Fibroblast of skin of left biceps (primary cell): ENCODE data around the gene TBC1D14.

ENCODE experiments used
- DNase-seq, 2 experiments: peaks; one replicate each; pipeline ENCODE4 v3.0.0-alpha.2; 2013; ENCODE audit warnings: low read depth in 2 of 2

TBC1D14 gene

GRCh38 chr4:7021930-7022664, 112.5 kb downstream of the TBC1D14 start:
- no peak for DNase-seq

DNA sequence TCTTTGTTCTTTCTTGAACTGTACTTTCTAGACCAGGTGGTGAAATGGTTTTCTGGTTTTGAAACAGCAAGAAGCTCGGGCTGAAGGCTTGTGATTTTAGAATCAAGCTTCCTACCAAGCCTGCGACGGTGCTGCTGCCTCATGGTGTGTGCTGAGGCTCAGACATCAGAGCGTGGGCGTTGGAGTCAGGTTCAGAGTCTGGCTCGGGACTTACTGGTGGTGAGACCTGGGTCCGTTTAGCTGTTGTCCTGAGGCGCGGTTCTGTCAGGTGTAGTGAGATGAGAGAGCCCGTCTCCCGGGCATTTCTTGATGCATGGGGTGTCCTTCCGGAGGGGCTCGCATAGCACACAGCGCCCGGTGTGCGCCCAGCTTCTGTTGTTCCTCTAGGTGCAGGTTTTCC, 113.9 kb downstream of the TBC1D14 start:
- DNase-seq, result no peak

- no peak for DNase-seq
These were observed 114.3 kb downstream of the TBC1D14 start for GRCh38 chr4:7023901-7024300.

- DNase-seq, result no peak
These were observed 114.8 kb downstream of the TBC1D14 start for GRCh38 chr4:7024336-7024890.

GRCh38 chr4:7025040-7025602, 115.5 kb downstream of the TBC1D14 start:
- no peak for DNase-seq

- DNase-seq, result no peak
These were observed 116.5 kb downstream of the TBC1D14 start for GRCh38 chr4:7026107-7026506.

DNA sequence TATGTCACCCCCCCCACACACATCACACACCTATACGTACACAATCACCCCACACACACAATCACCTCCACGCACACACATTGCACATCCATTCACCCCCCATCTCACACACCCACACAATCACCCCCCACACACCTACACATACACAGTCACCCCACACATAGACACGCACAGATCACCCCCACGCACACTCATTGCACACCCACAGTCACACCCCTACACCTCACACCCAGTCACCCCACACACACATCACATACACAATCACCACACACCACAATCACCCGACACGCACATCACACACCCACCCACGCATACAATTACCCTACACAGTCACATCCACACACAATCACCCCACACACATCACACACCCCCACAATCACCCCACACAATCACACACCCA, 117.7 kb downstream of the TBC1D14 start:
- DNase-seq, result no peak

GRCh38 chr4:7027913-7028312, 118.3 kb downstream of the TBC1D14 start:
- no peak for DNase-seq

- no peak for DNase-seq
These were observed 119.6 kb downstream of the TBC1D14 start for GRCh38 chr4:7029212-7029611.

GRCh38 chr4:7029921-7030320, 120.3 kb downstream of the TBC1D14 start:
- no peak for DNase-seq

GRCh38 chr4:7030856-7031255, 121.2 kb downstream of the TBC1D14 start:
- no peak for DNase-seq

GRCh38 chr4:7031558-7032449, 122.2 kb downstream of the TBC1D14 start:
- no peak for DNase-seq

DNA sequence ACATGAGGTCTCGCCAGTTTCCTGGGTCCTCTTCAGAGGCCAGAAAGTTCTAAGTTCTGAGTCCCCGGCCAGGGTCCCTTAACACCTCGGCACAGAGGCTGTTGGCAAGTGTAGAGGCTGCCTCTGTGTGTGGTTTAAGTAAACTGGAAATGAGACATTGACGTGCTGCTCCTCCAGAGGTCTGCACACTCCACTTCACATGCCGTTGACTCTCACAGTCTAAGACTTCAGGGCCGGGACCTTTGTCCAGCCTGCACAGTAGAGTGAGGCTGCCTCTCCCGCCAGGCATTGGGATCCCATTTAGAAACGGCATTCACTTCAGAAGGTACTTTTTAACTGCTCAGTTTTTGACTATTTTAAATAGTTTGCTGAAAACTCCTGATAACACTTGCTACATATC, 123.0 kb downstream of the TBC1D14 start:
- DNase-seq, result no peak

- no peak for DNase-seq
These were observed 124.8 kb downstream of the TBC1D14 start for GRCh38 chr4:7034262-7035081.

DNA sequence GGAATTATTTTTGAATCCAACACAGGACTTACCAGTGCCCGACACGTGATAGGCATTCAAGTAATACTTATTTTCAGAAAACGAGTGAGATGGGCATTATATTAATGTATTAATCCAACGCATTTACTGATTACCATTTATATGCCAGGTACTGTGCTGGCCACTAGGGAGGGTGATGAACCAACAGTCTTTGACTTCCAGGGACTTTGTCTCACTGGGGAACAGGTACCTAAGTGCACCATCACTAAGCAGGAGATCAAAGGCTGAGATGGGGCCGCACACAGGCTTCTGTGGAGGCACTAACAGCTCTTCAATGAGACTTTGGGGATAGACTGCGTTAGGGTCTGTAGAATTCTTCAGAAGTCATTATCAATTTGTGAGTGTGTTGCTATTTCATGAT, 127.8 kb downstream of the TBC1D14 start:
- no peak for DNase-seq

GRCh38 chr4:7040765-7041164, 131.1 kb downstream of the TBC1D14 start:
- no peak for DNase-seq

- DNase-seq, result no peak
These were observed 131.6 kb downstream of the TBC1D14 start for GRCh38 chr4:7041246-7041645.

DNA sequence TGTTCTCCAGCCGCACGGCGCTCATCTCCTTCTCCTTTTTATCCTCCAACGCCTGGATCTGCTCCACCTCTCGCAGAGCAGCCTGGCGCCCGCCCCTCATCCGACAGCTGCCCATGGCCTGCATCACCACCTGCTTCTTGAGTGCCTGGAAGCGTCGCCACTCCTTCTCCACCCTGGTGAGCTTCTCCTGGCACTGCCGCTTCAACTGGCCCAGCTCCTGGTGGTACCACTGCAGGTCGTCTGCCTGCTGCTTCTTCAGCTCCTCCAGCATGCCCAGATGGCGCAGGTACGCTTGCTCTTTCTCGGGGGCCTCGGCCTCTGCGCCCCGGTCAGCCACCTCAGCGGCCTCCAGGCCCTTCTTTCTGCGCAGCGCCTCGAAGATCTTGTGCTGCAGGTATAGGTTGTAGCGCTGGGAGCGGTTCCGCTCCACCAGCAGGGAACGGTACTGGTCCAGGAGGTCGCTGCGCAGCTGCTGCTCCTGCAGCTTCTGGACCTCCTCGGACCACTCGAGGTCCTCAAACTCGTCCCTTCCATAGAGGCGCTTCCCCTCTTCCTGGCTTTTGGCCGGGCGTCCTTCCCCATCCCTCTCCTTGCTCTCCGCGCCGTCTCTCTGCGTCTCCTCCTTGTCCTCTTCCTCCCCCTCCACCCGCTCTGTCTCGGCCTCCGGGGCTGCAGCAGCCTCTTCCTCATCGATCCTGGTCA, 132.3 kb downstream of the TBC1D14 start:
- DNase-seq, result no peak

- peak; percentile 94 to 95 for DNase-seq
These were observed 133.1 kb downstream of the TBC1D14 start for GRCh38 chr4:7042503-7043283.
